M059J (cell line): Measurements from ENCODE around the gene RABL6. TPM values are rescaled to one million over a fixed set of nuclear protein-coding genes. Genes with fewer than 3 reads are reported as not detected.
A peak's percentile ranks its signal among the peaks of the same experiment; 100 is the strongest.
"Not testable (repeated sequence)": the region's sequence is repeated elsewhere in the genome, so short reads cannot be mapped to it uniquely, and the experiment has no call there.

Experiments used
- DNase-seq: peaks from one replicate; pipeline ENCODE4 v3.0.0-alpha.2; 2012; ENCODE audit warnings: low read depth
- total RNA-seq: library from RNA; depleted of rRNA; stranded (reverse); fragments of >200 nt; shearing (Covaris generic); gene quantifications from 2 replicates; pipeline ENCODE4 v1.2.3, GENCODE V29; 2014; rRNA removed

Gene RABL6
- total RNA-seq, 1 experiment from 2014 or later: 75.4 TPM

DNA sequence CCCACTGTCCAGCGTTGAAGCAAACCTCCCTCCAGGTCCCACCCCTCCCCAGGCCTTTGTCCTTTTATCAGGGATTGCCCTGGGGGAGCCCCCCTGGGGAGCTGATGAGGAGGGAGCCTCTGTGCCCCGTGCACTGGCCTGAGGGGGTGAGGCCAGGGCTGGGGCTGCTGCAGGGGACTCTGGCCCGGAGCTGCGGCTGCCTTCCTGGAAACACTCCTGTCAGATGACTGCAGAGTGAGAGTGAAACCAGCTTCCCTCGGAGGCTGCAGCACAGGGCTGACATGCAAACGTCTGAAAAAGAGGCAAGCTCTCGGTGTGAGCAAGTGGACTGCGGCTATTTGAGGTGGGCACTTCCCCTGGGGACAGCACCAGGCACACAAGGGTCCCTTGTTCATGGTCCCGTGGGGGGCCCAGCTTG, 74.0 kb downstream of the RABL6 start:
- peak; percentile 72 for DNase-seq

DNA sequence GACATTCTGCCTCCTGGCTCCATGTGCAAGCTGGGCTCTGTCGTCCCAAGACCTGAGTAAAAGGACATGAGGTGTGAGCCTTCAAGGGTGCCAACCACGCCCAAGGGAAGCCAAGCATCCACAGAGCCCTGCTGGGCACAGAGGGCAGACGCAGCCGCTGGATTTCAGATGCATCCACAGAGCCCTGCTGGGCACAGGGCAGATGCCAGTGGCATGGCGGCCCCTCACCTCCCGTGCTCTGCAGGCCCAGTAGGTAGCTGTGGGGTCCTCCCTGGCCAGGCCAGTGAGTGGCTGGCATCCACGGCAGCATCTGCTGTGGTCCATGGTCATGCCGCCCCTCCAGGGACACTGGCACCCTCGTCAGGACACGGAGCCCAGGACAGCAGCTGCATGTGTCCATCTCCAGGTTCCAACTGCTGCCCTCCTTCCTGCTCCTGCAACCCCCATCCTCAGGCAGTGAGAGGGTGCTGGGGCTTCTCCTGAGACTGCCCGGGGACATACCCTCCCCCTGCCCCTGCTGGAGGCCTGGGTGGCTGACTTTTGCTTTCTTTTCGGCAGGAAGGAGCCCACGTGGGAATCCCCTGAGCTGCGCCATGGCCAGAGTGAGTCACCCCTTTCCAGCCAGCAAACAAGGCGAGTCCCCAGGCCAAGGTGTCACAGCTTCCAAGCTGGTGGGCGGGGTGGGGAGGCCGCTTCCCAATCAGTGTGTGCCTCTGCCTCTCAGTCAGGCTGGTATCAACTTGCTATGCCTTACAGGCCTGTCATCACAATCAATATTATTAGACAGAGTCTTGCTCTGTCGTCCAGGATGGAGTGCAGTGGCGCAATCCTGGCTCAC, 74.6 kb downstream of the RABL6 start:
- DNase-seq: peak; percentile 94

- not testable (repeated sequence) for DNase-seq
These were observed 75.2 kb downstream of the RABL6 start for GRCh38 chr9:136882947-136883283.

DNA sequence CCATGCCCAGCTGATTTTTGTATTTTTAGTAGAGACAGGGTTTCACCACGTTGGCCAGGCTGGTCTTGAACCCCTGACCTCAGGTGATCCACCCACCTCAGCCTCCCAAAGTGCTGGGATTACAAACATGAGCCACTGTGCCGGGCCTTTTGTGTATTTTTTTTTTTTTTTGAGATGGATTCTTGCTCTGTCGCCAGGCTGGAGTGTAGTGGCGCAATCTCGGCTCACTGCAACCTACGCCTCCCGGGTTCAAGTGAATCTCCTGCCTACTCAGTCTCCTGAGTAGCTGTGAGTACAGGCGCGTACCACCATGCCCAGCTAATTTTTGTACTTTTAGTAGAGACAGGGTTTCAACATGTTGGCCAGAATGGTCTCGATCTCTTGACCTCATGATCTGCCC, 75.9 kb downstream of the RABL6 start:
- DNase-seq: not testable (repeated sequence)

DNA sequence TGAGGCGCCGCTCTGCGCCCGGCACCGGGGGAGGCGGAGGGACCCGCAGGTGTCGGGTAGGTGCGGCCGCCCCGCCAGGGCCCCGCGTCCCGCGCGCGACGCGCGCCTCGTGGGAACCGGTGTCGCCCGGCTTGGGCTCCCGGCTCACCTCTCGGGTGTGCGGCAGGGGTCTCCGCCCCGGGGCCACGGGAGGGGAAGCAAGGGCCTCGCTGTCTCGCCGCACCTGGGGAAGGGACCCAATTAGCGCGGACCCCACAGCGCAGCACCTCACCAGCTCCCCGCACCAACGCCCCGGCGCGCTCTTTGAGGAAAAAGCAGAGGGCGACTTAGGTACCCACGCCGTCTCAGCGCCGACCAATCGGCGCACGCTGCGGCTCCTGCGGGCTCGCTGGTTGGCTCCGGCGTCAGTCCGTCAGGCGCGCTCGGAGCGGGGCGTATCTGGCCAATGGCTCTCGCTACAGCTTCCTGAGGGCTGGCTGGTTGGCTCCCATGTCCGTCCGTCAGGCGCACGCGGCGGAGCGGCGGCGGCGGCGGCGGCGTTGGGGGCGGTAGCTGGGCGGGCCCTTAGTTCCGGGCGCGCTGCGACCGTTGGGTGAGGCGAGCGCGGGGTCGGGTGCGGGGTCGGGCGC, 78.3 kb downstream of the RABL6 start, which contains the start of gene TRAF2:
Gene TRAF2, plus strand, starts transcription at position 567 of the 629 bp plus-strand sequence. CDS start 12,225 bp downstream, outside the sequence.
- DNase-seq: peak; percentile 98

GRCh38 chr9:136886610-136887597, 79.2 kb downstream of the RABL6 start:
- DNase-seq: peak; percentile 24

DNA sequence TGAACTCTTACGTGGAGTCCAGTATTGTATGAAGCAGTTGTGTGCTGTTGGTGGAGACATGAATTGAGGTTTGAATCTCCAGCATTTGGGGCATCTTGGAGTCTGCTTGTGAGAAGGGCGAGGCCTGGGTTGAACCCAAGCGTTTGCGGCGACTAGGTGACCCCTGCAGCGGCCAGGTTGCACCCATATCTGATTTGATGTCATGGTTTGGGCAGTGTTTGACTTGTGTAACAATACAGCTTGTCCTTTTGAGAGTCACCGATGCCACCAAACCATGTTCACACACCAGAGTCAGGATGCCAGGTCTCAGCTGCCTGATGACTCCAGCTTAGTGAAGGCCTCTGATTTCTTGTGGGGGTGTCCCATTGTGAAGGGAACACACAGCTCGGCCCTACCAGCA, 80.7 kb downstream of the RABL6 start:
- DNase-seq: no peak

- no peak for DNase-seq
These were observed 82.1 kb downstream of the RABL6 start for GRCh38 chr9:136889858-136890257.

GRCh38 chr9:136890661-136891060, 82.9 kb downstream of the RABL6 start:
- DNase-seq: no peak

Other genes starting within 250 kb of the RABL6 start
- gene EGFL7, start 145.0 kb upstream of the RABL6 start, total RNA-seq: 18.0 and 20.9 TPM in 2 replicates
- 47.9 and 55.7 TPM in 2 replicates for gene AGPAT2, start 120.5 kb upstream of the RABL6 start, total RNA-seq
- gene DIPK1B, start 95.4 kb upstream of the RABL6 start, total RNA-seq: 1.5 and 1.6 TPM in 2 replicates
- gene LCN10, start 65.0 kb upstream of the RABL6 start, total RNA-seq: not detected in 2 replicates
- not detected in 2 replicates for gene LCN6, start 59.4 kb upstream of the RABL6 start, total RNA-seq
- gene LCN8, start 49.7 kb upstream of the RABL6 start, total RNA-seq: not detected in 2 replicates
- gene LCN15, start 43.4 kb upstream of the RABL6 start, total RNA-seq: not detected in 2 replicates
- gene TMEM141, start 16.6 kb upstream of the RABL6 start, total RNA-seq: 63.0 and 84.8 TPM in 2 replicates
- gene CCDC183, start 11.6 kb upstream of the RABL6 start, total RNA-seq: not detected in 2 replicates
- 0.15 and 1.1 TPM in 2 replicates for gene AJM1, start 34.5 kb downstream of the RABL6 start, total RNA-seq
- gene PHPT1, start 41.5 kb downstream of the RABL6 start, total RNA-seq: 81.2 and 95.3 TPM in 2 replicates
- 0.44 TPM in 1 of 2 replicates, not detected in the other for gene MAMDC4, start 44.4 kb downstream of the RABL6 start, total RNA-seq
- gene EDF1, start 58.4 kb downstream of the RABL6 start, total RNA-seq: 567 and 587 TPM in 2 replicates
- 13.6 and 26.8 TPM in 2 replicates for gene TRAF2, start 78.6 kb downstream of the RABL6 start, total RNA-seq
- gene FBXW5, start 136.8 kb downstream of the RABL6 start, total RNA-seq: 78.4 and 117 TPM in 2 replicates
- gene C8G, start 137.3 kb downstream of the RABL6 start, total RNA-seq: 0.89 TPM in 1 of 2 replicates, not detected in the other
- gene LCN12, start 144.3 kb downstream of the RABL6 start, total RNA-seq: 1.2 TPM in 1 of 2 replicates, not detected in the other
- gene PTGDS, start 169.6 kb downstream of the RABL6 start, total RNA-seq: not detected in 2 replicates
- gene LCNL1, start 175.0 kb downstream of the RABL6 start, total RNA-seq: not detected in 2 replicates
- gene PAXX, start 184.5 kb downstream of the RABL6 start, total RNA-seq: 53.1 and 59.0 TPM in 2 replicates
- gene CLIC3, start 188.6 kb downstream of the RABL6 start, total RNA-seq: 11.0 and 18.9 TPM in 2 replicates
- gene ABCA2, start 220.3 kb downstream of the RABL6 start, total RNA-seq: 9.2 and 10.2 TPM in 2 replicates
- not detected in 2 replicates for gene FUT7, start 224.1 kb downstream of the RABL6 start, total RNA-seq
- 8.2 and 10.7 TPM in 2 replicates for gene NPDC1, start 238.2 kb downstream of the RABL6 start, total RNA-seq
- gene ENTPD2, start 246.1 kb downstream of the RABL6 start, total RNA-seq: not detected in 2 replicates